Keratinocyte (primary cell): Measurements from ENCODE around the gene TPST2. TPM values are rescaled to one million over a fixed set of nuclear protein-coding genes. Genes with fewer than 3 reads are reported as not detected.
"Not testable (repeated sequence)": the region's sequence is repeated elsewhere in the genome, so short reads cannot be mapped to it uniquely, and the experiment has no call there.

ENCODE experiments used
- DNase-seq: peaks from one replicate; pipeline ENCODE4 v3.0.0-alpha.2; 2011; ENCODE audit warnings: low read depth, missing footprints, low spot score
- FAIRE-seq: peaks from 2 replicates; lab custom pipeline; 2011; peaks lifted over from hg19 to GRCh38; lab: Jason Lieb, UNC
- H2AFZ ChIP-seq: 2 replicates; pipeline ENCODE4 v1.6.0; 2012; ENCODE audit warnings: low read length, control low read depth, inconsistent platforms; ENCODE audit not compliant: control insufficient read depth
- H3K27ac ChIP-seq: 2 replicates; pipeline ENCODE4 v1.5.1; 2011; ENCODE audit warnings: low read length; ENCODE audit not compliant: control insufficient read depth, insufficient read depth
- H3K27me3 ChIP-seq: 3 replicates; pipeline ENCODE4 v1.6.0; 2011; ENCODE audit warnings: low read length; ENCODE audit not compliant: control insufficient read depth, insufficient read depth; ENCODE audit errors: extremely low read depth
- H3K36me3 ChIP-seq, 2 experiments: 2 replicates in 1 of 2; 3 replicates in 1 of 2; pipeline ENCODE4 v1.5.1; 2011; ENCODE audit warnings: low read length in 2 of 2, mild to moderate bottlenecking in 1 of 2; ENCODE audit not compliant: control insufficient read depth in 2 of 2, insufficient read depth in 2 of 2; ENCODE audit errors: extremely low read depth in 1 of 2
- H3K4me1 ChIP-seq: 3 replicates; pipeline ENCODE4 v1.5.1; 2011; ENCODE audit warnings: low read length; ENCODE audit not compliant: control insufficient read depth, insufficient read depth; ENCODE audit errors: extremely low read depth
- H3K4me2 ChIP-seq: 3 replicates; pipeline ENCODE4 v1.6.0; 2011; ENCODE audit warnings: low read depth, low read length; ENCODE audit not compliant: control insufficient read depth, insufficient read depth; ENCODE audit errors: extremely low read depth
- H3K4me3 ChIP-seq, 3 experiments: fragments of 200-600 bp in 1 of 3; sonication (generic) in 1 of 3; 2 replicates in 2 of 3; 3 replicates in 1 of 3; pipeline ENCODE4 v1.5.1; 2011 to 2016; ENCODE audit warnings: low read length in 3 of 3, mild to moderate bottlenecking in 3 of 3, control low read depth in 2 of 3, inconsistent platforms in 1 of 3, low read depth in 1 of 3, mixed read lengths in 1 of 3, mixed run types in 1 of 3, moderate library complexity in 1 of 3; ENCODE audit not compliant: control insufficient read depth in 2 of 3, insufficient read depth in 2 of 3; ENCODE audit errors: extremely low read depth in 1 of 3
- H3K79me2 ChIP-seq: 2 replicates; pipeline ENCODE4 v1.6.0; 2012; ENCODE audit warnings: low read length; ENCODE audit not compliant: control insufficient read depth, insufficient read depth
- H3K9ac ChIP-seq: 3 replicates; pipeline ENCODE4 v1.6.0; 2011; ENCODE audit warnings: low read length; ENCODE audit not compliant: control insufficient read depth, insufficient read depth; ENCODE audit errors: extremely low read depth
- H3K9me1 ChIP-seq: 3 replicates; pipeline ENCODE4 v1.6.0; 2011; ENCODE audit warnings: low read length; ENCODE audit not compliant: control insufficient read depth, insufficient read depth; ENCODE audit errors: extremely low read depth
- H3K9me3 ChIP-seq: 2 replicates; pipeline ENCODE4 v1.5.1; 2012; ENCODE audit warnings: low read depth, low read length; ENCODE audit not compliant: control insufficient read depth
- H4K20me1 ChIP-seq: 3 replicates; pipeline ENCODE4 v1.6.0; 2011; ENCODE audit warnings: low read length; ENCODE audit not compliant: control insufficient read depth, insufficient read depth; ENCODE audit errors: extremely low read depth
- CTCF ChIP-seq, 3 experiments: IDR thresholded peaks in 1 of 3; conservative IDR thresholded peaks in 1 of 3; optimal IDR thresholded peaks in 1 of 3; 2 replicates in 2 of 3; 3 replicates in 1 of 3; pipeline versions ENCODE3 to v1.5.1; 2011; ENCODE audit warnings: low read length in 3 of 3, mild to moderate bottlenecking in 3 of 3, moderate library complexity in 2 of 3, control low read depth in 1 of 3, inconsistent platforms in 1 of 3; ENCODE audit not compliant: insufficient read depth in 2 of 3; ENCODE audit errors: extremely low read depth in 1 of 3
- EZH2 ChIP-seq: IDR thresholded peaks from one replicate; pipeline ENCODE4 v1.6.1; 2012; ENCODE audit warnings: inconsistent platforms, mild to moderate bottlenecking, low read length, moderate library complexity
- dilution Hi-C: fragments of 300-500 bp; cut with MboI; formaldehyde crosslinking; loops from one replicate; pipeline ENCODE4 v1.7.0; 2020; ENCODE audit warnings: low sequenced_read_pairs; ENCODE audit not compliant: extremely low pct_ligation_motif_present
- polyA plus RNA-seq, 5 experiments: library from polyadenylated mRNA; depleted of rRNA in 3 of 5; stranded (reverse) in 3 of 5; stranded (forward) in 1 of 5; unstranded in 1 of 5; fragments of >200 nt; gene quantifications; 1 replicate in 1 of 5; 2 replicates in 3 of 5; 3 replicates in 1 of 5; pipeline versions ENCODE4 v1.2.1 to v1.2.3, GENCODE V29; 2011 to 2012; ENCODE audit warnings: missing spikeins in 2 of 5, low read depth in 1 of 5, low replicate concordance in 1 of 5

TPST2 gene
- polyA plus RNA-seq, 1 donor (not counting 4 experiments of a cell fraction or from before 2014, with no cell fraction given): 22.4 TPM

GRCh38 chr22:26534171-26534855 is 55.6 kb downstream of the TPST2 start:
- peak overlapping the region in 1 of 3 experiments; percentile 7 for H3K4me3 ChIP-seq
- H2AFZ ChIP-seq: peak overlapping the region; percentile 41
- no peaks in the 10 kb centered on the region for H3K79me2 ChIP-seq
- peak overlapping the region; percentile 10 for H3K9ac ChIP-seq
- H3K27me3 ChIP-seq: no peaks in the 10 kb centered on the region
- H4K20me1 ChIP-seq: no peaks in the 10 kb centered on the region
- FAIRE-seq (peak; percentile 74), DNase-seq (no peak)
- H3K4me1 ChIP-seq: peaks cover 14% of the 10 kb centered on the region
- no peak for TF ChIP-seq CTCF (optimal IDR thresholded peaks at IDR 0.05 in 1 of 3, IDR thresholded peaks at IDR 0.05 in 1 of 3, conservative IDR thresholded peaks at IDR 0.05 in 1 of 3; ENCODE audit: extremely low read depth in 1 of 3, insufficient read depth in 2 of 3, low read length in 3 of 3)
- dilution Hi-C loops: no loop called here
- peak overlapping the region; percentile 28 for H3K4me2 ChIP-seq
- peaks cover 2 to 13% of the 10 kb centered on the region in 2 experiments for H3K36me3 ChIP-seq
- no peaks in the 10 kb centered on the region for H3K9me3 ChIP-seq
- H3K27ac ChIP-seq: peak overlapping the region; percentile 6
- no peaks in the 10 kb centered on the region for H3K9me1 ChIP-seq

GRCh38 chr22:26529345-26529744 is 60.6 kb downstream of the TPST2 start:
- Histone ChIP-seq H3K4me2 (no peak overlapping the region), H3K9me3 (no peaks in the 10 kb centered on the region), H3K9me1 (no peaks in the 10 kb centered on the region), H3K79me2 (no peaks in the 10 kb centered on the region), H3K36me3 (peaks cover 6 to 21% of the 10 kb centered on the region in 2 experiments), H4K20me1 (no peaks in the 10 kb centered on the region), H3K27me3 (no peaks in the 10 kb centered on the region), H3K27ac (no peak overlapping the region), H2AFZ (no peak overlapping the region), H3K4me1 (peaks cover 8% of the 10 kb centered on the region), H3K9ac (no peak overlapping the region), H3K4me3 (no peak overlapping the region)
- DNase-seq (no peak), FAIRE-seq (no peak)
- TF ChIP-seq CTCF (optimal IDR thresholded peaks at IDR 0.05 in 1 of 3, IDR thresholded peaks at IDR 0.05 in 1 of 3, conservative IDR thresholded peaks at IDR 0.05 in 1 of 3; ENCODE audit: extremely low read depth in 1 of 3, insufficient read depth in 2 of 3, low read length in 3 of 3): no peak
- no peak for TF ChIP-seq EZH2
- dilution Hi-C loops: no loop called here

- H3K4me2 ChIP-seq, H4K20me1 ChIP-seq, DNase-seq, H3K27ac ChIP-seq, H3K27me3 ChIP-seq, H3K4me1 ChIP-seq, H3K79me2 ChIP-seq, H3K4me3 ChIP-seq, H3K9ac ChIP-seq, FAIRE-seq, dilution Hi-C loops, H2AFZ ChIP-seq, H3K9me1 ChIP-seq, H3K9me3 ChIP-seq: not testable (repeated sequence)
- peaks cover 6 to 21% of the 10 kb centered on the region in 2 experiments for H3K36me3 ChIP-seq
Observed at GRCh38 chr22:26528518-26528917, 61.4 kb downstream of the TPST2 start.
